ENCODE results near the gene CCL13.

CCL13 gene

GRCh38 chr17:34377078-34377823 lies 21.0 kb downstream of the CCL13 start:
- H3K27me3 ChIP-seq (ENCODE audit: insufficient read depth, low read length), result no peaks in the 10 kb centered on the region
- no peak overlapping the region for H3K23ac ChIP-seq (ENCODE audit: low read length)
- no peak overlapping the region for H3K18ac ChIP-seq (ENCODE audit: low read length)
- H2BK12ac ChIP-seq (ENCODE audit: low read length), result no peak overlapping the region
- no peak overlapping the region for H2AK5ac ChIP-seq (ENCODE audit: low read length)
- no peak overlapping the region for H3K27ac ChIP-seq (ENCODE audit: low read depth, low read length)
- H3K4me2 ChIP-seq (ENCODE audit: low read length), result no peak overlapping the region
- no peak overlapping the region for H2AFZ ChIP-seq (ENCODE audit: insufficient read depth, low read length, poor library complexity)
- H3K79me2 ChIP-seq (ENCODE audit: control insufficient read depth, insufficient read depth, low read length, poor library complexity), result no peaks in the 10 kb centered on the region
- no peak overlapping the region for H3K9ac ChIP-seq (ENCODE audit: low read length)
- no peaks in the 10 kb centered on the region for H3K9me3 ChIP-seq (ENCODE audit: insufficient read depth, low read depth, low read length)
- no peak overlapping the region for H3K14ac ChIP-seq (ENCODE audit: low read length)
- H3K4ac ChIP-seq (ENCODE audit: low read depth, low read length), result no peak overlapping the region
- no peak for DNase-seq
- H2BK5ac ChIP-seq (ENCODE audit: low read depth, low read length, poor library complexity), result no peak overlapping the region
- WGBS (ENCODE audit: extremely low coverage, insufficient coverage, insufficient read length), result no CpG with 5 or more reads among the region's 3 CpGs
- no peak overlapping the region for H3K4me3 ChIP-seq (ENCODE audit: low read depth, low read length)
- H3K36me3 ChIP-seq (ENCODE audit: control insufficient read depth in 1 of 2, insufficient read depth in 2 of 2, low read length in 2 of 2), result no peaks in the 10 kb centered on the region
- H2BK120ac ChIP-seq (ENCODE audit: insufficient read depth, low read length, poor library complexity), result no peak overlapping the region
- no peak overlapping the region for H4K91ac ChIP-seq (ENCODE audit: low read depth, low read length)
- no peaks in the 10 kb centered on the region for H3K4me1 ChIP-seq (ENCODE audit: control insufficient read depth in 1 of 2, insufficient read depth in 2 of 2, low read length in 2 of 2)
- no peak overlapping the region for H4K8ac ChIP-seq (ENCODE audit: low read depth, low read length)
- no peak overlapping the region for H4K12ac ChIP-seq (ENCODE audit: low read depth, low read length)
- H3K79me1 ChIP-seq (ENCODE audit: low read length), result no peaks in the 10 kb centered on the region

- Histone ChIP-seq H2AK5ac (ENCODE audit: low read length) (no peak overlapping the region), H3K4me2 (ENCODE audit: low read length) (no peak overlapping the region), H3K9ac (ENCODE audit: low read length) (no peak overlapping the region), H3K27ac (ENCODE audit: low read depth, low read length) (no peak overlapping the region), H4K12ac (ENCODE audit: low read depth, low read length) (no peak overlapping the region), H3K9me3 (ENCODE audit: insufficient read depth, low read depth, low read length) (no peaks in the 10 kb centered on the region), H3K14ac (ENCODE audit: low read length) (no peak overlapping the region), H4K91ac (ENCODE audit: low read depth, low read length) (no peak overlapping the region), H3K79me1 (ENCODE audit: low read length) (no peaks in the 10 kb centered on the region), H3K79me2 (ENCODE audit: control insufficient read depth, insufficient read depth, low read length, poor library complexity) (no peaks in the 10 kb centered on the region), H4K8ac (ENCODE audit: low read depth, low read length) (no peak overlapping the region), H3K4ac (ENCODE audit: low read depth, low read length) (no peak overlapping the region), H2BK120ac (ENCODE audit: insufficient read depth, low read length, poor library complexity) (no peak overlapping the region), H3K4me3 (ENCODE audit: low read depth, low read length) (no peak overlapping the region), H3K36me3 (ENCODE audit: control insufficient read depth in 1 of 2, insufficient read depth in 2 of 2, low read length in 2 of 2) (no peaks in the 10 kb centered on the region), H3K4me1 (ENCODE audit: control insufficient read depth in 1 of 2, insufficient read depth in 2 of 2, low read length in 2 of 2) (no peaks in the 10 kb centered on the region), H3K23ac (ENCODE audit: low read length) (no peak overlapping the region), H3K18ac (ENCODE audit: low read length) (no peak overlapping the region), H2BK12ac (ENCODE audit: low read length) (no peak overlapping the region), H2AFZ (ENCODE audit: insufficient read depth, low read length, poor library complexity) (no peak overlapping the region), H2BK5ac (ENCODE audit: low read depth, low read length, poor library complexity) (no peak overlapping the region), H3K27me3 (ENCODE audit: insufficient read depth, low read length) (no peaks in the 10 kb centered on the region)
- WGBS (ENCODE audit: extremely low coverage, insufficient coverage, insufficient read length), result no CpG with 5 or more reads among the region's 6 CpGs
- DNase-seq, result no peak
Observed at GRCh38 chr17:34378664-34379101, 22.4 kb downstream of the CCL13 start.

- H2BK120ac ChIP-seq (ENCODE audit: insufficient read depth, low read length, poor library complexity), result no peak overlapping the region
- H2BK12ac ChIP-seq (ENCODE audit: low read length), result no peak overlapping the region
- H3K36me3 ChIP-seq (ENCODE audit: control insufficient read depth in 1 of 2, insufficient read depth in 2 of 2, low read length in 2 of 2), result no peaks in the 10 kb centered on the region
- H3K4me3 ChIP-seq (ENCODE audit: low read depth, low read length), result no peak overlapping the region
- H3K14ac ChIP-seq (ENCODE audit: low read length), result no peak overlapping the region
- no peak overlapping the region for H4K91ac ChIP-seq (ENCODE audit: low read depth, low read length)
- H4K8ac ChIP-seq (ENCODE audit: low read depth, low read length), result no peak overlapping the region
- H3K79me2 ChIP-seq (ENCODE audit: control insufficient read depth, insufficient read depth, low read length, poor library complexity), result no peaks in the 10 kb centered on the region
- no peaks in the 10 kb centered on the region for H3K9me3 ChIP-seq (ENCODE audit: insufficient read depth, low read depth, low read length)
- H2BK5ac ChIP-seq (ENCODE audit: low read depth, low read length, poor library complexity), result no peak overlapping the region
- H3K27ac ChIP-seq (ENCODE audit: low read depth, low read length), result no peak overlapping the region
- no peak overlapping the region for H2AK5ac ChIP-seq (ENCODE audit: low read length)
- WGBS (ENCODE audit: extremely low coverage, insufficient coverage, insufficient read length), result no CpG with 5 or more reads among the region's 5 CpGs
- no peaks in the 10 kb centered on the region for H3K79me1 ChIP-seq (ENCODE audit: low read length)
- H4K12ac ChIP-seq (ENCODE audit: low read depth, low read length), result no peak overlapping the region
- H3K23ac ChIP-seq (ENCODE audit: low read length), result no peak overlapping the region
- H2AFZ ChIP-seq (ENCODE audit: insufficient read depth, low read length, poor library complexity), result no peak overlapping the region
- no peaks in the 10 kb centered on the region for H3K4me1 ChIP-seq (ENCODE audit: control insufficient read depth in 1 of 2, insufficient read depth in 2 of 2, low read length in 2 of 2)
- DNase-seq, result no peak
- H3K4ac ChIP-seq (ENCODE audit: low read depth, low read length), result no peak overlapping the region
- H3K4me2 ChIP-seq (ENCODE audit: low read length), result no peak overlapping the region
- H3K18ac ChIP-seq (ENCODE audit: low read length), result no peak overlapping the region
- no peak overlapping the region for H3K9ac ChIP-seq (ENCODE audit: low read length)
- H3K27me3 ChIP-seq (ENCODE audit: insufficient read depth, low read length), result no peaks in the 10 kb centered on the region
Observed at GRCh38 chr17:34379868-34380267, 23.6 kb downstream of the CCL13 start.

GRCh38 chr17:34382621-34383124 lies 26.4 kb downstream of the CCL13 start:
- no peak overlapping the region for H4K8ac ChIP-seq (ENCODE audit: low read depth, low read length)
- H3K9me3 ChIP-seq (ENCODE audit: insufficient read depth, low read depth, low read length), result no peaks in the 10 kb centered on the region
- no peak overlapping the region for H4K12ac ChIP-seq (ENCODE audit: low read depth, low read length)
- H3K18ac ChIP-seq (ENCODE audit: low read length), result no peak overlapping the region
- H3K9ac ChIP-seq (ENCODE audit: low read length), result no peak overlapping the region
- DNase-seq, result no peak
- no peak overlapping the region for H2AFZ ChIP-seq (ENCODE audit: insufficient read depth, low read length, poor library complexity)
- no peak overlapping the region for H3K4me2 ChIP-seq (ENCODE audit: low read length)
- no peak overlapping the region for H2BK12ac ChIP-seq (ENCODE audit: low read length)
- no peak overlapping the region for H2BK120ac ChIP-seq (ENCODE audit: insufficient read depth, low read length, poor library complexity)
- H4K91ac ChIP-seq (ENCODE audit: low read depth, low read length), result no peak overlapping the region
- no peaks in the 10 kb centered on the region for H3K79me1 ChIP-seq (ENCODE audit: low read length)
- no peaks in the 10 kb centered on the region for H3K36me3 ChIP-seq (ENCODE audit: control insufficient read depth in 1 of 2, insufficient read depth in 2 of 2, low read length in 2 of 2)
- no peak overlapping the region for H3K4me3 ChIP-seq (ENCODE audit: low read depth, low read length)
- no peaks in the 10 kb centered on the region for H3K79me2 ChIP-seq (ENCODE audit: control insufficient read depth, insufficient read depth, low read length, poor library complexity)
- no peak overlapping the region for H2BK5ac ChIP-seq (ENCODE audit: low read depth, low read length, poor library complexity)
- WGBS (ENCODE audit: extremely low coverage, insufficient coverage, insufficient read length), result no CpG with 5 or more reads among the region's 7 CpGs
- no peak overlapping the region for H3K23ac ChIP-seq (ENCODE audit: low read length)
- H3K14ac ChIP-seq (ENCODE audit: low read length), result no peak overlapping the region
- H3K27ac ChIP-seq (ENCODE audit: low read depth, low read length), result no peak overlapping the region
- H2AK5ac ChIP-seq (ENCODE audit: low read length), result no peak overlapping the region
- no peaks in the 10 kb centered on the region for H3K4me1 ChIP-seq (ENCODE audit: control insufficient read depth in 1 of 2, insufficient read depth in 2 of 2, low read length in 2 of 2)
- H3K27me3 ChIP-seq (ENCODE audit: insufficient read depth, low read length), result no peaks in the 10 kb centered on the region
- H3K4ac ChIP-seq (ENCODE audit: low read depth, low read length), result no peak overlapping the region

All from trophoblast cell (in vitro differentiated cells and primary cell).